Measurements from ENCODE around the gene HESX1. TPM values are rescaled to one million over a fixed set of nuclear protein-coding genes. Genes with fewer than 3 reads are reported as not detected.

Gene HESX1
- total and polyA plus RNA-seq, 2 experiments from 2014 or later, result 21.1 to 56.7 TPM

DNA sequence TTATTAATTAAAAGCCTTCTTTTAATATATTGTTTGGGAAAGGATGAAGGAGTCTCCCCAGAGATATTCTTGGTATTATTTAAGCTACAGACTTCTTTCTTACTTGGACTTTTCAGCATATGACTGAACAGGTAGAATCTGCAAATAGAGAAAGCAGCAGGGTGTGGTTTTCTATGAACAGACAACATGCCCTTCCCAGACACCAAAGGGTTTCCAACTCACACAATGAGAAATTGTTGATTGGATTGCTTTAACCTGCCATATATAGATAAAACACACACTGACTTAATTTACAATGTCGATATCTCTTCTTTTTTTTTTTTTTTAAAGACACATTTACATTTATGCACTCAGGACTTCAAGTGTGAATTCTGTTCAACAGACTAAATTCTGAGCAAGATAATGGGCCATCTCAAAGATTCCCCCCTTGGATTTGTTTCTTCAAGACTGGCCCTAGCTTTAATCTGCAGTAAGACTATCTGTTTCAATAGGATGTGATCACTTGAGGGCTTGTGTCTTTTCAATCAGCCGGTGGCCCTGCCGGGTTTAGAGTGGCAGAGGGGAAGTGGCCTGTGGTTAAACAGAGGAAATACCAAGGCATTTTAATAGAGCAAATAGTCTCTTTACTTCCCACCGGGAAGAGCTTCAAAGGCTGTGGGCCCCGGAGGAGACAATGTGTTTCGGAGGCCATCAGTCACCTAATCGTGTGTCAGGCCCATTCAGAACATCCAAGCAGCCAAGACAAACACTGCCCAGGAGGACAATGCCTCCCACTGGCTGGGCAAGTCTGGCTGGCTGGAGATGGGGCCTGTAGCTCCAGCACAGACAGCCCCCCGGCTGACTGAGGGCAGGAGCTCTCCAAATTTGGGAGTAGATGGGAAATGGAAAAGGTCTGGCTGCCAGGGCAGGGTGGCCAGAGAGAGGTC is 40.7 kb downstream of the HESX1 start:
- H3K4me1 Mint-ChIP-seq, result peaks cover 88% of the 10 kb centered on the region
- H3K27ac Mint-ChIP-seq, result peak overlapping the region; percentile 26; the same call in 1 of the 2 replicates

More for the DNA sequence above, 40.7 kb downstream of the HESX1 start:
- Histone ChIP-seq H3K4me2 (peak overlapping the region; percentile 65), H3K27ac (ENCODE audit: low read depth) (peak overlapping the region; percentile 95), H3K27me3 (ENCODE audit: insufficient read depth) (peaks cover 4% of the 10 kb centered on the region; the same call in 1 of the 2 replicates), H3K9me2 (ENCODE audit: insufficient read depth) (no peaks in the 10 kb centered on the region), H3K4me1 (ENCODE audit: insufficient read depth) (peaks cover 91% of the 10 kb centered on the region), H3K79me2 (replicated peaks; ENCODE audit: insufficient read depth) (peaks cover 74% of the 10 kb centered on the region), H3K36me3 (ENCODE audit: insufficient read depth) (no peaks in the 10 kb centered on the region), H4K20me1 (replicated peaks; ENCODE audit: insufficient read depth) (peaks cover 14% of the 10 kb centered on the region), H3K4me3 (peak overlapping the region; percentile 40), H3F3A (replicated peaks; ENCODE audit: low read depth) (peaks cover 9% of the 10 kb centered on the region; the same call in 1 of the 2 replicates), H2AFZ (no peak overlapping the region)
- Mint-ChIP-seq H3K27me3 (ENCODE audit: insufficient read depth, low read depth, poor library complexity) (peaks cover 21% of the 10 kb centered on the region), H3K9me3 (peaks cover 4% of the 10 kb centered on the region; the same call in 2 of the 3 replicates), H3K4me3 (peak overlapping the region; percentile 50), H3K36me3 (ENCODE audit: low read depth) (peaks cover 14% of the 10 kb centered on the region; the same call in 1 of the 3 replicates)
- ATAC-seq (peak; percentile 31), DNase-seq (ENCODE audit: low spot score) (peak; percentile 79)
- TF ChIP-seq, protein P1, sequence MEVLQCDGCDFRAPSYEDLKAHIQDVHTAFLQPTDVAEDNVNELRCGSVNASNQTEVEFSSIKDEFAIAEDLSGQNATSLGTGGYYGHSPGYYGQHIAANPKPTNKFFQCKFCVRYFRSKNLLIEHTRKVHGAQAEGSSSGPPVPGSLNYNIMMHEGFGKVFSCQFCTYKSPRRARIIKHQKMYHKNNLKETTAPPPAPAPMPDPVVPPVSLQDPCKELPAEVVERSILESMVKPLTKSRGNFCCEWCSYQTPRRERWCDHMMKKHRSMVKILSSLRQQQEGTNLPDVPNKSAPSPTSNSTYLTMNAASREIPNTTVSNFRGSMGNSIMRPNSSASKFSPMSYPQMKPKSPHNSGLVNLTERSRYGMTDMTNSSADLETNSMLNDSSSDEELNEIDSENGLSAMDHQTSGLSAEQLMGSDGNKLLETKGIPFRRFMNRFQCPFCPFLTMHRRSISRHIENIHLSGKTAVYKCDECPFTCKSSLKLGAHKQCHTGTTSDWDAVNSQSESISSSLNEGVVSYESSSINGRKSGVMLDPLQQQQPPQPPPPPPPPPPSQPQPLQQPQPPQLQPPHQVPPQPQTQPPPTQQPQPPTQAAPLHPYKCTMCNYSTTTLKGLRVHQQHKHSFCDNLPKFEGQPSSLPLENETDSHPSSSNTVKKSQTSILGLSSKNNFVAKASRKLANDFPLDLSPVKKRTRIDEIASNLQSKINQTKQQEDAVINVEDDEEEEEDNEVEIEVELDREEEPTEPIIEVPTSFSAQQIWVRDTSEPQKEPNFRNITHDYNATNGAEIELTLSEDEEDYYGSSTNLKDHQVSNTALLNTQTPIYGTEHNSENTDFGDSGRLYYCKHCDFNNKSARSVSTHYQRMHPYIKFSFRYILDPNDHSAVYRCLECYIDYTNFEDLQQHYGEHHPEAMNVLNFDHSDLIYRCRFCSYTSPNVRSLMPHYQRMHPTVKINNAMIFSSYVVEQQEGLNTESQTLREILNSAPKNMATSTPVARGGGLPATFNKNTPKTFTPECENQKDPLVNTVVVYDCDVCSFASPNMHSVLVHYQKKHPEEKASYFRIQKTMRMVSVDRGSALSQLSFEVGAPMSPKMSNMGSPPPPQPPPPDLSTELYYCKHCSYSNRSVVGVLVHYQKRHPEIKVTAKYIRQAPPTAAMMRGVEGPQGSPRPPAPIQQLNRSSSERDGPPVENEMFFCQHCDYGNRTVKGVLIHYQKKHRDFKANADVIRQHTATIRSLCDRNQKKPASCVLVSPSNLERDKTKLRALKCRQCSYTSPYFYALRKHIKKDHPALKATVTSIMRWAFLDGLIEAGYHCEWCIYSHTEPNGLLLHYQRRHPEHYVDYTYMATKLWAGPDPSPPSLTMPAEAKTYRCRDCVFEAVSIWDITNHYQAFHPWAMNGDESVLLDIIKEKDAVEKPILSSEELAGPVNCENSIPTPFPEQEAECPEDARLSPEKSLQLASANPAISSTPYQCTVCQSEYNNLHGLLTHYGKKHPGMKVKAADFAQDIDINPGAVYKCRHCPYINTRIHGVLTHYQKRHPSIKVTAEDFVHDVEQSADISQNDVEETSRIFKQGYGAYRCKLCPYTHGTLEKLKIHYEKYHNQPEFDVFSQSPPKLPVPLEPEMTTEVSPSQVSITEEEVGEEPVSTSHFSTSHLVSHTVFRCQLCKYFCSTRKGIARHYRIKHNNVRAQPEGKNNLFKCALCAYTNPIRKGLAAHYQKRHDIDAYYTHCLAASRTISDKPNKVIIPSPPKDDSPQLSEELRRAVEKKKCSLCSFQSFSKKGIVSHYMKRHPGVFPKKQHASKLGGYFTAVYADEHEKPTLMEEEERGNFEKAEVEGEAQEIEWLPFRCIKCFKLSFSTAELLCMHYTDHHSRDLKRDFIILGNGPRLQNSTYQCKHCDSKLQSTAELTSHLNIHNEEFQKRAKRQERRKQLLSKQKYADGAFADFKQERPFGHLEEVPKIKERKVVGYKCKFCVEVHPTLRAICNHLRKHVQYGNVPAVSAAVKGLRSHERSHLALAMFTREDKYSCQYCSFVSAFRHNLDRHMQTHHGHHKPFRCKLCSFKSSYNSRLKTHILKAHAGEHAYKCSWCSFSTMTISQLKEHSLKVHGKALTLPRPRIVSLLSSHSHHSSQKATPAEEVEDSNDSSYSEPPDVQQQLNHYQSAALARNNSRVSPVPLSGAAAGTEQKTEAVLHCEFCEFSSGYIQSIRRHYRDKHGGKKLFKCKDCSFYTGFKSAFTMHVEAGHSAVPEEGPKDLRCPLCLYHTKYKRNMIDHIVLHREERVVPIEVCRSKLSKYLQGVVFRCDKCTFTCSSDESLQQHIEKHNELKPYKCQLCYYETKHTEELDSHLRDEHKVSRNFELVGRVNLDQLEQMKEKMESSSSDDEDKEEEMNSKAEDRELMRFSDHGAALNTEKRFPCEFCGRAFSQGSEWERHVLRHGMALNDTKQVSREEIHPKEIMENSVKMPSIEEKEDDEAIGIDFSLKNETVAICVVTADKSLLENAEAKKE (CRISPR knock-in tag; IDR thresholded peaks at IDR 0.05), result no peak
- TF ChIP-seq ZNF331 (CRISPR knock-in tag; IDR thresholded peaks at IDR 0.05; ENCODE audit: low read depth) (no peak), POLR2AphosphoS5 (IDR thresholded peaks at IDR 0.05; ENCODE audit: low read depth) (peak; percentile 22; the same call in 1 of the 2 replicates), NANOG (IDR thresholded peaks at IDR 0.05; ENCODE audit: borderline replicate concordance) (peak; percentile 70; the same call in 1 of the 2 replicates), EZH2phosphoT487 (IDR thresholded peaks at IDR 0.05; ENCODE audit: unreplicated experiment) (no peak), STAT1 (IDR thresholded peaks at IDR 0.05; ENCODE audit: unreplicated experiment) (no peak), EZH2 (IDR thresholded peaks at IDR 0.05; ENCODE audit: low read depth, unreplicated experiment) (peak; percentile 22)
- TF ChIP-seq, protein P2, sequence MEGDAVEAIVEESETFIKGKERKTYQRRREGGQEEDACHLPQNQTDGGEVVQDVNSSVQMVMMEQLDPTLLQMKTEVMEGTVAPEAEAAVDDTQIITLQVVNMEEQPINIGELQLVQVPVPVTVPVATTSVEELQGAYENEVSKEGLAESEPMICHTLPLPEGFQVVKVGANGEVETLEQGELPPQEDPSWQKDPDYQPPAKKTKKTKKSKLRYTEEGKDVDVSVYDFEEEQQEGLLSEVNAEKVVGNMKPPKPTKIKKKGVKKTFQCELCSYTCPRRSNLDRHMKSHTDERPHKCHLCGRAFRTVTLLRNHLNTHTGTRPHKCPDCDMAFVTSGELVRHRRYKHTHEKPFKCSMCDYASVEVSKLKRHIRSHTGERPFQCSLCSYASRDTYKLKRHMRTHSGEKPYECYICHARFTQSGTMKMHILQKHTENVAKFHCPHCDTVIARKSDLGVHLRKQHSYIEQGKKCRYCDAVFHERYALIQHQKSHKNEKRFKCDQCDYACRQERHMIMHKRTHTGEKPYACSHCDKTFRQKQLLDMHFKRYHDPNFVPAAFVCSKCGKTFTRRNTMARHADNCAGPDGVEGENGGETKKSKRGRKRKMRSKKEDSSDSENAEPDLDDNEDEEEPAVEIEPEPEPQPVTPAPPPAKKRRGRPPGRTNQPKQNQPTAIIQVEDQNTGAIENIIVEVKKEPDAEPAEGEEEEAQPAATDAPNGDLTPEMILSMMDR (conservative IDR thresholded peaks at IDR 0.05; ENCODE audit: low read depth in 2 of 2), result 0 out of 4 replicates have a peak, but pooled peaks have one; percentile 9 to 30
- TF ChIP-seq, protein P3, sequence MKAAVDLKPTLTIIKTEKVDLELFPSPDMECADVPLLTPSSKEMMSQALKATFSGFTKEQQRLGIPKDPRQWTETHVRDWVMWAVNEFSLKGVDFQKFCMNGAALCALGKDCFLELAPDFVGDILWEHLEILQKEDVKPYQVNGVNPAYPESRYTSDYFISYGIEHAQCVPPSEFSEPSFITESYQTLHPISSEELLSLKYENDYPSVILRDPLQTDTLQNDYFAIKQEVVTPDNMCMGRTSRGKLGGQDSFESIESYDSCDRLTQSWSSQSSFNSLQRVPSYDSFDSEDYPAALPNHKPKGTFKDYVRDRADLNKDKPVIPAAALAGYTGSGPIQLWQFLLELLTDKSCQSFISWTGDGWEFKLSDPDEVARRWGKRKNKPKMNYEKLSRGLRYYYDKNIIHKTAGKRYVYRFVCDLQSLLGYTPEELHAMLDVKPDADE (IDR thresholded peaks at IDR 0.05), result peak; percentile 67; the same call in 1 of the 2 replicates

All from GM23338 (cell line).